ENCODE results near the gene ITIH6.

ITIH6 gene

DNA sequence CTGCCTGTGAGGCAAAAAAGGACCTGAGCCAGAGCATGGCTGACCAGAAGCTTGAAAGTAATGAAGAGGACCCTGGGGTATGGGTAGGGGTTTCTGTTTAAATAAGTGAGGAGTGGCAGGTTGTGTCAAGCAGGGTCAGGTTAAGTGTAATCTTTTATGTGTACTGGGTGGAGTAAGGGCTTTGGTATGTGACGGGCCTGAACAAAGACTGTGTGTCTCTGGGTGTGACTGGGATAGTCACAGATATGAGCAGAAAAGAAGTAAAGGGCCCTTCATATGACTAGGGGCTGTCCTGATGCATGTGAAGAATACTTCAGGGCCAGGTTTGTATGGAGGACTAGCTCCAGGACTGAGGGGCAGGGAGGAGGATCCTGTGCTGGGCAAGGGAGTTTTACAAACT, 82.4 kb downstream of the ITIH6 start:
- no peak for DNase-seq (ENCODE audit: low spot score)

- DNase-seq (ENCODE audit: low spot score): no peak
Observed at GRCh38 chrX:54714424-54714823, 83.6 kb downstream of the ITIH6 start.

- DNase-seq (ENCODE audit: low spot score): no peak
Observed at GRCh38 chrX:54711735-54712134, 86.3 kb downstream of the ITIH6 start.

DNA sequence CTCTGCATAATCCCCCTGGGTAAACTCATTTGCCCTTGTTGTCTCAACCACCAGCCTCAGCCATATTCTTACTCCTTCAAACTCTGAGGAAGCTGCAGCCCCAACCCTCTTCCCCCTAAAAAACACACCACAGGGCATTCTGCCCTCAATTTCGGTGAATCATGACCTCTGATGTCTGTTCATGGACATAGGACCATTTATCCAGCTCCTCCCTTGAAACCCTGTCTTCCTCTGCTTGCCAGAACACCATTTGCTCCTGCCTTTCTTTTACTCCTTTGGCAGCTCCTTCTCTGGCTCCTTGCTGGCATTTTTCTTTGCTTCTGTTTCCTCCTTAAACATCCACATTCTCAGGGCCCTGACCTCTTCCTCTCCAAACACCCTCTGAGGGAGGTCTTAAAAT, 87.1 kb downstream of the ITIH6 start:
- no peak for DNase-seq (ENCODE audit: low spot score)

- peak; percentile 4 for DNase-seq (ENCODE audit: low spot score)
Observed at GRCh38 chrX:54708404-54708803, 89.7 kb downstream of the ITIH6 start.

Measured in HuH-7.5 (cell line).